Measurements from ENCODE around the gene GFER. TPM values are rescaled to one million over a fixed set of nuclear protein-coding genes. Genes with fewer than 3 reads are reported as not detected.

The GFER gene
- total and polyA plus RNA-seq, 9 of the 15 experiments (the other 6 are each of a cell fraction or from before 2014, with no cell fraction given), result 4.3 to 53.7 (median 19.8) TPM

DNA sequence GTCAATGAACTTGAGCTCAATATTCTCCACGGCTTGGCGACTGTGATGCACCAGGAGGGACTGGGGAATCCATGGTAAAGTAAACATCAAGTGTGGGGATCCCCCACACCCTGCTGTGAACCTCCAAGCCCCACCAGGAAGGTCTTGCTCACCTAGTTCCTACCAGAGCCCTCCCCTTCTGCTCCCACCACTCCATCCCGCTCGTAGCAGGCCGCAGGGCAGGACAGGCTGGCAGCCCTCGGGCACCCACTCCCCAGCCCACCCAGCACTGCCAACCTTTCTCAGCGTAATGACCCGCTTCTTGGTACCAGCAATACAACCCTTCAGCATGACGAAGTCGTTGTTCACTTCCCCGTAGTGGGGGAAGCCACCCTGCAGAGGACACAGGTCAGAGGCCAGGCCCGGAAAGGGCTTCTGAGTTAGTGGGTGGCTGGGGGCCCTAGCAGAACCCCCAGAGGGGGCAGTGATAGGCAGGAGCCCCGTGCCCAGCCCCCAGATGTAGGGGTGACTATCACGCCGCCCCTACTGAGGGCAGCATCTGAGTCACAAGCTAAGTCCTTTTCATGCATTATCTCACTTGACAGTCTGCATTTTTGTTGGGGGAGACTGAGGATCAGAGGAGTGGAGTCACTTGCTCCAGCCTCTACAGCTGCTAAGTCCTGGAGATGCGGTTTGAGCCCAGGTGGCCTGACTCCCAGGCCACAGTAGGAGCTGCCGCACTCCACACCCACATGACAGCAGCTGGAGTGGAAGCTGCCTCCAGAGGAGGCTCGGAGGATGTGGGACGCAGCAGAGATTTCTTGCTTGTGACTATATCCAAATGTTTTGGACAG lies 38.2 kb upstream of the GFER start (continued):
- TF ChIP-seq RBBP5 (IDR thresholded peaks at IDR 0.05; ENCODE audit: borderline replicate concordance, insufficient read depth, low read length, poor library complexity, severe bottlenecking) (no peak), ZKSCAN3 (CRISPR knock-in tag; IDR thresholded peaks at IDR 0.05) (no peak), LARP7 (IDR thresholded peaks at IDR 0.05) (no peak), CBFA2T3 (IDR thresholded peaks at IDR 0.05) (peak; percentile 88), SIRT6 (IDR thresholded peaks at IDR 0.05; ENCODE audit: low read depth, low read length) (no peak), SNIP1 (IDR thresholded peaks at IDR 0.05; ENCODE audit: low read depth) (no peak), ATF7 (IDR thresholded peaks at IDR 0.05) (no peak), GABPA (tag; conservative IDR thresholded peaks at IDR 0.05; ENCODE audit: low read depth) (no peak), NFE2L1 (tag; IDR thresholded peaks at IDR 0.05; ENCODE audit: borderline replicate concordance, low read depth) (no peak), NFRKB (IDR thresholded peaks at IDR 0.05; ENCODE audit: low read depth) (no peak), NFIC (IDR thresholded peaks at IDR 0.05) (peak; percentile 37; the same call in 1 of the 2 replicates)
- TF ChIP-seq, protein P1, sequence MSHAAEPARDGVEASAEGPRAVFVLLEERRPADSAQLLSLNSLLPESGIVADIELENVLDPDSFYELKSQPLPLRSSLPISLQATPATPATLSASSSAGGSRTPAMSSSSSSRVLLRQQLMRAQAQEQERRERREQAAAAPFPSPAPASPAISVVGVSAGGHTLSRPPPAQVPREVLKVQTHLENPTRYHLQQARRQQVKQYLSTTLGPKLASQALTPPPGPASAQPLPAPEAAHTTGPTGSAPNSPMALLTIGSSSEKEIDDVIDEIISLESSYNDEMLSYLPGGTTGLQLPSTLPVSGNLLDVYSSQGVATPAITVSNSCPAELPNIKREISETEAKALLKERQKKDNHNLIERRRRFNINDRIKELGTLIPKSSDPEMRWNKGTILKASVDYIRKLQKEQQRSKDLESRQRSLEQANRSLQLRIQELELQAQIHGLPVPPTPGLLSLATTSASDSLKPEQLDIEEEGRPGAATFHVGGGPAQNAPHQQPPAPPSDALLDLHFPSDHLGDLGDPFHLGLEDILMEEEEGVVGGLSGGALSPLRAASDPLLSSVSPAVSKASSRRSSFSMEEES (CRISPR knock-in tag; IDR thresholded peaks at IDR 0.05), result no peak
